ENCODE data around the gene FCRLB.
"Not testable (repeated sequence)": the region's sequence is repeated elsewhere in the genome, so short reads cannot be mapped to it uniquely, and the experiment has no call there.

FCRLB gene

GRCh38 chr1:161747801-161748200 is 26.5 kb downstream of the FCRLB start:
- no peak for DNase-seq

GRCh38 chr1:161749509-161750407 is 28.4 kb downstream of the FCRLB start, which contains the start of gene DUSP12:
Gene DUSP12 (plus strand): TSS chr1:161749786. CDS start chr1:161749802, 16 bp downstream.
- DNase-seq, result peak; percentile 96 to 97

GRCh38 chr1:161763522-161764098 is 42.3 kb downstream of the FCRLB start:
- DNase-seq, result no peak

- DNase-seq, result peak; percentile 87 to 91
Observed at GRCh38 chr1:161766102-161766981, 45.0 kb downstream of the FCRLB start, which contains the start of gene ATF6. Gene ATF6 (plus strand): TSS chr1:161766320. CDS start chr1:161766361, 41 bp downstream.

- no peak for DNase-seq
Observed at GRCh38 chr1:161768461-161768860, 47.1 kb downstream of the FCRLB start.

- DNase-seq, result no peak
Observed at GRCh38 chr1:161768986-161769672, 47.8 kb downstream of the FCRLB start.

- not testable (repeated sequence) for DNase-seq
Observed at GRCh38 chr1:161769673-161770045, 48.3 kb downstream of the FCRLB start.

GRCh38 chr1:161770250-161770649 is 48.9 kb downstream of the FCRLB start:
- DNase-seq, result no peak

- no peak for DNase-seq
Observed at GRCh38 chr1:161771161-161771560, 49.8 kb downstream of the FCRLB start.

- DNase-seq, result no peak
Observed at GRCh38 chr1:161771973-161772372, 50.6 kb downstream of the FCRLB start.

- DNase-seq, result no peak
Observed at GRCh38 chr1:161772397-161772796, 51.1 kb downstream of the FCRLB start.

GRCh38 chr1:161773791-161774190 is 52.4 kb downstream of the FCRLB start:
- DNase-seq, result no peak

- no peak for DNase-seq
Observed at GRCh38 chr1:161777261-161777660, 55.9 kb downstream of the FCRLB start.
